ENCODE data around the gene GRIA3.
"Not testable (repeated sequence)": the region's sequence is repeated elsewhere in the genome, so short reads cannot be mapped to it uniquely, and the experiment has no call there.

Gene GRIA3

DNA sequence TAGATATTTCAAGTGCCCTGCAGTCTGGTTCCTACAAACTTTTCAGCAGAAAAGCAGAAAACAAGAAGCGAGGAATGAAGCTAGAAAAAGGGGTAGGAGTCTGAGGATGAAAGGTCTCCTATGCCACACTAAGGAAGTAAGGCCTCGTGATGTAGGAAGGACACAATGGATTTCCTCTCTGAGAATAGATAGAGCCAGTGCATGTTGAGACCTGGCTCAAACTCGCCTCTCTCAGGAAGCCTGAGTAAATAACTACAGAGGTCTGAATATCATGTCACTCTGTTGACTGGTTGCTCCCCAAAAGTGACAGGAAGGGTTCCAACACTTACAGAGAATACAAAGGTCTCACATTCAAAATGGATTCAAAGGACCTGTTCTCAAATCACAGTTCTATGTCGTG lies 93.3 kb downstream of the GRIA3 start:
- no peak for DNase-seq

- DNase-seq, result no peak
Measured at GRCh38 chrX:123277821-123278220, 93.7 kb downstream of the GRIA3 start.

GRCh38 chrX:123282241-123282640 lies 98.2 kb downstream of the GRIA3 start:
- no peak for DNase-seq

DNA sequence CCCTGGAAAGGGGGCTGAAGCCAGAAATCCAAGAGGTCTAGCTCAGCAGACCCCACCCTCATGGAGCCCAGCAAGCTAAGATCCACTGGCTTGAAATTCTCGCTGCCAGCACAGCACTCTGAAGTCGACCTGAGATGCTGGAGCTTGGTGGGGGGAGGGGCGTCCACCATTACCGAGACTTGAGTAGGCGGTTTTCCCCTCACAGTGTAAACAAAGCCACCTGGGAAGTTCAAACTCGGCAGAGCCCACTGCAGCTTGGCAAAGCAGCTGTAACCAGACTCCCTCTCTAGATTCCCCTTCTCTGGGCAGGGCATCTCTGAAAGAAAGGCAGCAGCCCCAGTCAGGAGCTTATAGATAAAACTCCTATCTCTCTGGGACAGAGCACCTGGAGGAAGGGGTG lies 99.3 kb downstream of the GRIA3 start:
- not testable (repeated sequence) for DNase-seq

DNA sequence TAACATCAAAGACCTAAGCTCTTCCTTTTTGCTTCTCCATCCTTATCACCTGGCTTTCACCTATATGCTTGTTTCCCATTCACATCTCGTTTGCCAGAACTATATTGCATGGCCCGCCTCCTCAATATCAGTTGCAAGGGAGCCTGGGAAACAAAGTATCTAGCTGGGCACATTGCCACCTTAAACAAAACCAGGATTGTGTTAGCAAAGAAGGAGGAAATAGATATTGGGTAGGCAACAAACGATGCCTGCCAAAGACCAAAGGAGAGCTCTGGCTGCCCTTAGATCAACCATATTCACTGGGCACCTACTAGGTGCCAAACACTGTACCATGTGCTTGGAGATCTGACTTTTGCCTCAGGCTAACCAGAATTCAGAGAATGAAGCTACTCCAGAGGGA lies 107.5 kb downstream of the GRIA3 start:
- DNase-seq, result no peak

DNA sequence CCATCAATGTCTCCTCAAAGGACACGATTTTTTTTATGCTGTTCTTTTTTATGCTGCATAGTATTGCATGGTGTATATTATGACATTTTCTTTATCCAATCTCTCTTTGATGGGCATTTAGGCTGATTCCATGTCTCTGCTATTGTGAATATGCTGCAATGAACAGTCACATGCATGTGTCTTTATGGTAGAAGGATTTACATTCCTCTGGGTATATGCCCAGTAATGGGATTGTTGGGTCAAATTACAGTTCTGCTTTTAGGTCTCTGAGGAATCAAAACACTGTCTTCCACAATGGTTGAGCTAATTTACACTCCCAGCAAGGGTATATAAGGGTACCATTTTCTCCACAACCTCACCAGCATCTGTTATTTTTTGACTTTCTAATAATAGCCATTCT lies 113.9 kb downstream of the GRIA3 start:
- no peak for DNase-seq

DNA sequence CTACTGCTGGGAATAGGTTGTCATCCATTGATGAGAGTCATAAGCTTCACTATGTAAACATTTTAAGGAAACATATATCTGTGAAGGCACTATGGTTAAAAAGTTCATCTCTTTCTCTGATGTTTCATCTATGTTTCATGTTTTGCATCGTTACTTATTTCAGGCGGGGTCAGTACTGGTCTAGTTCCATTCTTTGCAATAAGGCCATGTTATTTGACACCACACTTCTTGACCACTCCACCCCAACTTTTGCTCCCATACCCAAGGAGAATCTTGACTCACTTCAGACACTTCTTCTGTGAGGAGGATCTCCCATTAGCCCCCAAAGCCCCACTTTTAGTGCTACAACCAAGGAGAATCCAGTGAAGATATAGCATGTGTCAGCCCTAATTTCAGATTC lies 119.4 kb downstream of the GRIA3 start:
- DNase-seq, result no peak

DNA sequence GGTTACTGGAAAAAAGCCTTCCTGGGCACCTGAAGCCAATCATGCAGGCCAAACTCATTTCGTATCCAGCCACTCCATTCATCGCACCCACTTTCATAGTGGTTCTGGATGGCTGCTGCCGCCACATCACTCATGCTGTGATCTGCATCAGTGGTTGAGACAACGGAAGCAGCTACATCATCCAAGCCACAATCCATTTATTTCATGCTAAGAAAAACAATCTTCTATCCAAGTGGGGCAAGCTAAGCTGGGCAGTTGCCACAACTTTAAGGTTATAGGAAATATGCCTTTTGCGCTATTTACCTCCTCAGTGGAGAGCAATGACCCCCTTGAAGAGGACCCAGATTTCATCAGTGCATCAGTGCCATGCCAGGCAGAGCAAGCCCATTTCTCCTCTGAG lies 124.6 kb downstream of the GRIA3 start:
- DNase-seq, result no peak

- no peak for DNase-seq
Measured at GRCh38 chrX:123310112-123310511, 126.0 kb downstream of the GRIA3 start.

DNA sequence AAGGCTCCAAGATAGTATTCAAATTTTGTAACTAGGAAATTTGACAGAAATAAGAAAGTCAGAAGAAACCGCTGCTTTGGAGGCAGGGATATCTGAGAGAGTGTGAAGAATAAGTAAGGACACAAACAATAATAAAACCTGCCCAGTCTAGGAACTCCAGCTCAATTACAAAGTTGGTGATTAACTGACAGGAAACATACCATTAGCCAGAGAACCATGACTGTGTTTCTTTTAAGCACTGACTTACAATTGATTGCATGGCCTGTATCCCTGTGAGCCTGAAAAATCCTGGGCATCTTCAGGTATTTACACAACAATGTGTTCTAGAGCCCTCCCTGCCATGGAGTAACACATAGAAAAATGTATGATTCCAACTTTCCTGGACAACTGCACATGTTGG lies 127.4 kb downstream of the GRIA3 start:
- no peak for DNase-seq

DNA sequence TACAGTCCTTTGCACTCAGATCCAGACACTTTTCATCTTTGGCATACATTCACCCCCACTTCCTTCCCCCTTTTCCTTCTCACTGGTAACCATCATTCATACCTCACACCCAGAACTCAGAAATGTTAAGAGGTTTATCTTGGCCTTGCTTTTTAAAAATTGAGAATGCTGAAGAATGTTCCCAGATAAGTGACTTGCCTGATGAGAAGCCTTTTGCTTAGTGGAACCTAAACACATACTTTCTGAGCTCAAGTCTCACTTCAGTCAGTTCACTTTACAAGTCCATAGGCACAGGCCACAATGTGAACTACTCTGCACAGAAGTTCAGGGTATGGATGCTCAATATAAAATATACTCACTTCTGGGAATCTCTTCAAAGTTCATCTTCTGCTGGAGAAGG lies 129.4 kb downstream of the GRIA3 start:
- no peak for DNase-seq

- DNase-seq, result no peak
Measured at GRCh38 chrX:123320622-123321021, 136.5 kb downstream of the GRIA3 start.

GRCh38 chrX:123322536-123322935 lies 138.5 kb downstream of the GRIA3 start:
- no peak for DNase-seq

GRCh38 chrX:123324625-123325024 lies 140.5 kb downstream of the GRIA3 start:
- peak; percentile 14 for DNase-seq

DNA sequence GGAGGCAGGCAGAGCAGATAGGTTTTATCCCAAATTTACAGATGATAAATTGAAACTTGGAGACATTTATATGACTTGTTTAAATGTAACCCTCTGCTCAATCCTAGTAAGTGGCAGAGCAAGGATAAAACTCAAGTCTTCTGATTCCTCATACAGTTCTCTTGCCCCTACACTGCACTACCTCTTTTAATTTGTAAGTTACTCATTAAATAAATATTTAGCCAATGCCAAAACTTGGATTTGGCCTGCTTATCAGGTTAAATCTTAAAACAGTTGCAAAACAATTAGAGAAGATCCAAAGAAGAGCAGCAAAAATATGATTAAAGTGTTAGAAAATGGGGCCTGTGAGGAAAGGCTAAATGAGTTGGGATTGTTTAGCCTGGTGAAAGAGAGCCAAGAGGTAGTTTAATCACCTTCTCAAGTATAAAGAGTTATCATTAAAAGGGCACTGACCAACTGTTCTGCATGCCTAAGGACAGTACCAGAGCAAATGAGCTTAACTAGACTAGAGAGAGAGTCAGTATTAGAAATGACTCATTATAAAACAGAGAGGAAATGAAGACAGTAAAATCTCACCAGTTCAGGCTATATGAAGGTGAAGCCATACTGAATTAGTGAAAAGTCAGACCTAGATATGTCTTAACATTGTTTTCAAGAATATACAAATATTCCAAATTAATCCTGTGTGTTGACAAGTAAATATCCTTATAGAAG lies 146.3 kb downstream of the GRIA3 start:
- no peak for DNase-seq

DNA sequence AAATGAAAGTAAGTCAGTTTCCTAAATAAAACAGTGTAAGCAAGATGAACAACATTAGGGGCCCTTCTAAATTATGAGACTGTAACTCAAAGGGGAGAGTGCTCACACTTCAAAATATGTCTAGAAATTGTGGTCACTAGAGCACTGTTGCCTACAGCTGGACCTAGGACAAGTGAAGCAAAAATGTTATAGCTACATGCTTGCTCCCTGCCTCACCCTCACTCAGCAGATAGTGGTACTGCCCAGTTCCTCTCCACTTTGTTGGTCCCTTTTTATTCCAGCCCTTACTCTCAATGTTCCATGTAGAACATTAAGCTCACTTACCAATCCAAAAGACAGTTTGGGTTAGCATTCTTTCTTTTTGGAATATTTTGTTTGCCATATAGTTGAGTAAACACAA lies 147.3 kb downstream of the GRIA3 start:
- DNase-seq, result no peak

DNA sequence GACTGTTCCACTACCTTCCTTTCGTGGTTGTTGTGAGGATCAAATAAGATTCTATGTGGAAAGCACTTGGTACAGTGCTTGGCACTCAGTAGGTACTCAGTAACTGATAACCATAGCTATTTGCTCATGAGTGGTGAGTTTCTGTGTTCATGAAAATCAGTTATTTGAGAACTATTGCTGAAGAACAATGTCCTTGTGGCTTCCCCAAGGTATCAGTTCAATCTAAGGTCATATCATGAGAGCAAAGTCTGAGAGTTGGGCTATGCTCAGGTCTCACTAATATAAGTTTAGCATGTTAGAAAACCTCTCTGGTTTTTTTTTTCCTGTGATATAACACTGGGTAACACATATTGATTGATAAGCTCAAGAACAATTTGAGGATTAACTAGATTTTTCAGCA lies 147.8 kb downstream of the GRIA3 start:
- DNase-seq, result no peak

DNA sequence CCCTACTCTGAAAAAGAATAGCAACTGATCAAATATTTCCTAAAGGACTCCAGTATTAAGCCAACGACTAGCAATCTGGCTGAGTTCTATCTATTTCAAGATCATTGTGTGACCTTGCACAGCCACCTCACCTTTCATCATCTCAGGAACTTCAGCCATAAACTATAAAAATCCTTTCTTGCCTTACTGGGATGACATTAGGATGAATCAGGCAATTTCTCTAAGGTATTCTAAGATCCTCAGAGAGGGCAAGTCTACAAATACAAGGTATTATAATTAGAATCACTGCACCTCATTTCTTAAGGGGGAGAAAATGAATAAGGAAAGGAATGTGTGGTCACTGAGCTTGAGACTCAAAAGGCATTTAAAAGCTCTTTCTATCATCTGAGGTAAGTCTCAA lies 152.6 kb downstream of the GRIA3 start:
- DNase-seq, result no peak

DNA sequence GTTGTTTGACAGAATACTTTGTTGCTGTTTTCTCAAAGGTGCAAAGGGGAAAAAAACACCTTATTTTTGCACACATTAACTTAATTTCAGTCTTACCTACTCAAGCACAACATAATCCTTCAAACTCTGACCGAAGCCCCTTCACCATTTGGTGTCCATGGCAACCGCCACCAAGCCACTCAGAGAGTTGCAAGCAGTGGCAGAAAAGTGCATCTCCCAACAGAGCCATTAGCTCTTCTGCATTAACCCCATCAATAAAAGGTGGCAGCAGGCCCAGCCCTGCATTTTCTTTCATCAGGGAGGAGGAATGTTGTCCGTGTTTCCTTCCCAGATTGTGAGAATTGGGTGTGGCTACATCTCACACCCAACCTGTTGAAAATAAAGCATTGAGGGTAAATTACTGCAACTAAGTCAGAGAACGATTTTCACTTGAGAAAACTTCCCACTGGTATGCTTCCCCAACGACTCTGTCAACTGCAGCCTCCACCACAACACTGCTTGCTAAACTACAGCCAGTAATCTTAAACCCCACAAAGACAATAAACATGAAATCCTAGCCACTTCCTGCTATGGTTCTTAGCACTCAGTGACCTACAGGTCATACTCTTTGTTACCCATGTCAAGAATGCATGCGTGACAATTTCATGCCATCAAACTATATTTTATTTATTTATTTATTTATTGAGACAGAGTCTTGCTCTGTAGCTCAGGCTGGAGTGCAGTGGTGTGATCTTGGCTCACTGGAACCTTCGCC lies 154.0 kb downstream of the GRIA3 start:
- DNase-seq, result no peak

DNA sequence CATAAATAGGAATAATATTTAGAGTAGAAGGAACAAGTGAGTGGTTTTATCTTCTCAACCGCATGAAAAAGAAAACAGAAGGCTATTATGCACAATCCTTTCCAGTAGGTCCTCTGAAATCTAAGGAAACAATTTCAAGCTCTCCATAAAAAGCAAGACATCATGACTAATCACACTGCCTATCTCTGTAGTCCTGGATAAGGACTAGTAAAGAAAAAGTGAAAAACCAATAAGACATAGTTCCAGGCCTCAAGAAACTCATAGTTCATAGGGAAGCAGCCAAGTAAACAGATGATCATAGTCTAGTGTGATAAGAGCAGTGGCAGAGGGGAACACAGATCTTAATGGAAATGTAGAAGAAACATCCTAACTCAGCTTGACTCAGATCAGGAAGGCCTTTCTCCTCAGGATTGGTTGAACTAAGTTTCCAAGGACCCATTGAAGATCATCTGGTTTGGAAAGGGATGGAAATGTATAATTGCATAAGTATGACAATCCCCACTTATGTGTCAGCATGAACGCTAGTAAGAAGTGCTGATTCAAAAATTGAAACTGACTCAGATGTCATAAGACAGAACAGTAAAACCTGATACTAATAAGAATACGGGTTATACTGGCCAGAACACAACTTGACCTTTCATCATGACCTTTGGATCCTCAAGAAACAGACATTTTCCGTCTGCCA lies 155.3 kb downstream of the GRIA3 start:
- DNase-seq, result peak; percentile 58

DNA sequence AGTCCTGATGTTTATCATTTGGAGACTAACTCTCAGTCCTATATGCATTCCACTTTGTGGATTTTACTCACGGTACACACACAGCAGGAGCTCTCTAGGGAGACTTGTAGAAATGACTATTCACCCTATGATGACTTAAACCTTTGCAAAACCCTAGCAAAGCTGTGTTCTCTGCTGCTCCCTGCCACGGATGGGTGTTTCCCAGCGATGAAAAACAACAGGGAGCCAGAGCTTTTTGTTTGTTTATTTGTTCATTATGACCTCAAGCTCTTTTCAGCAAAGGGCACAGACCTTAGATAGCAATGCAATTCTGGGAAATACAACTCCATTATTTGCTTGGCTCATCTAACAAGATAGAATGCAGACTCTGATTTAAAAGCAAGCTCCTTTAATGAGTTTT lies 156.6 kb downstream of the GRIA3 start:
- no peak for DNase-seq

DNA sequence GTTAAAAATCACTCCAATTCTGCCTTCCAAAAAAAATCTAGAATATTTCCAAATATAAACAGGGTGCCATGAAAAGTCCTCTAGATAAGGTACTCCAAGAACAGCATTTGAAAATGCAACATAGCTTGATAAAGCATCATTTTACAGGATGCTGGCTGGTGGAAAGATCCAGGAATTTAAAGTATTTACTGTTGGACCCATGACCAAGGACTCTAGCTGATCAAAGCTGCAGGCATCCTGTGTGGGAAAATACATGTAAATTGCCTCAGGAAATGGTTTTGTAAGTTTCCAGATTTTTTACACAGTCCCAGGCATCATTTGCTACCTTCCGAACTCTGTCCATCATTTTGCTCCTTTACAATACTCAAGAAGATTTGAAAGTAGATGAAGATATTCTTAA lies 164.4 kb downstream of the GRIA3 start:
- peak; percentile 31 for DNase-seq

DNA sequence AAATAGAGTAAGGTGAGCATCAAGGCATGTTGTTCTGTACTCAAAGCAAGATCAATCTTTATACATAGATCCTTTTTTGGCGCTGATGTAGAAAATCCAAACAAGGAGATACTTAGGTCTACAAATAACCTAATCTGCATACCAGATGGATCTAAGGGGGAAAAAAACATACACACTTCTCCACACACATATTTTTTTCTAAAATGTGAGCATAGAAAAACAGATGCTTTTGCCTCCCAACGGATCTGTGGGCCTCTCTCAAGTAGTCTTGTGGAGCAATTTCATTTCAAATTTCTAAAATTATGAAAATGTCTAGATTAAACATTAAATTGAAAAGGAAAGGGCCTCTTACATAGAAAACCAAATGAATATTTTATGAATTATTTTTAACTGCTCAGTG lies 166.1 kb downstream of the GRIA3 start:
- no peak for DNase-seq

DNA sequence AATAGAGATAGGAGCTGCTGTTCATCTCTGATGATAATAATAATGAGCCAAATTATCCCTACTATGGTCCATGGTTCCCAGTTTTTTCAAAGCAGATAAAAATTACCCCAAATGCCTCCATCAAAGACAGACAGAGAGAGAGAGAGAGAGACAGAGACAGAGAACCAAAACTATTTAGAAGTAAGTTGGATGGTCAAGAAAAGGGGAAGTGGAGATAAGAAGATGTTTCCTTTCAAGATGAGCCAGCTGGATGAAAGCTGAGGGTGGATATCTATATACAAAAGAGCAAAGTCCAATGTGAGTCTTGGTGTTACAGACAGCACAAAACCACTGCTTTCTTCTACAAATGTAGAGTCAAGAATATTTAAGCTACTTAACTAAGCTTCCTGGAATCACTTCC lies 173.9 kb downstream of the GRIA3 start:
- no peak for DNase-seq
